HEK293 (cell line): ENCODE measurements around the gene PCSK9.

Experiments
- CTCF ChIA-PET: fragments of 350-600 bp; formaldehyde crosslinking; extraction: SDS; loops from one replicate; lab custom pipeline; 2021; ENCODE audit warnings: antibody characterized with exemption; lab: Yijun Ruan, JAX
- POLR2A ChIA-PET: fragments of 300-600 bp; formaldehyde crosslinking; extraction: SDS; loops from one replicate; lab custom pipeline; 2020; ENCODE audit warnings: antibody characterized with exemption, inconsistent platforms; lab: Yijun Ruan, JAX
- H3K27ac ChIP-seq: fragments of 200-500 bp; sonication (Bioruptor generic); 2 replicates; pipeline ENCODE4 v1.5.1; 2014; ENCODE audit warnings: low read depth, low read length, control low read depth, inconsistent platforms; ENCODE audit errors: extremely low read depth
- H3K36me3 ChIP-seq, 2 experiments: fragments of 200-500 bp in 1 of 2; sonication (Bioruptor generic) in 1 of 2; 1 replicate in 1 of 2; 2 replicates in 1 of 2; pipeline ENCODE4 v1.5.1; 2014 to 2017; ENCODE audit warnings: inconsistent platforms in 2 of 2, low read length in 2 of 2; ENCODE audit not compliant: control insufficient read depth in 2 of 2, insufficient read depth in 1 of 2
- H3K4me1 ChIP-seq: fragments of 200-500 bp; sonication (Bioruptor generic); 2 replicates; pipeline ENCODE4 v1.5.1; 2014; ENCODE audit warnings: mild to moderate bottlenecking, low read length, inconsistent platforms; ENCODE audit not compliant: control insufficient read depth, insufficient read depth
- H3K4me3 ChIP-seq: 2 replicates; pipeline ENCODE4 v1.5.1; 2011; ENCODE audit warnings: low read depth, mild to moderate bottlenecking, control low read depth, low read length, moderate library complexity
- H3K9me3 ChIP-seq: fragments of 200-500 bp; sonication (Bioruptor generic); 2 replicates; pipeline ENCODE4 v1.5.1; 2014; ENCODE audit warnings: low read depth, low read length, inconsistent platforms; ENCODE audit not compliant: control insufficient read depth, insufficient read depth
- GLIS2 ChIP-seq: fragments of 450-650 bp; formaldehyde crosslinking; IDR thresholded peaks from 2 replicates; pipeline ENCODE4 v1.5.1; 2016; ENCODE audit warnings: missing biosample characterization, missing genetic modification characterization
- KLF1 ChIP-seq: fragments of 450-650 bp; formaldehyde crosslinking; IDR thresholded peaks from 2 replicates; pipeline ENCODE4 v1.5.1; 2016; ENCODE audit warnings: missing biosample characterization, missing genetic modification characterization
- PRDM2 ChIP-seq: fragments of 450-650 bp; formaldehyde crosslinking; IDR thresholded peaks from 2 replicates; pipeline ENCODE4 v1.5.1; 2016; ENCODE audit warnings: missing biosample characterization, missing genetic modification characterization, borderline replicate concordance
- SP3 ChIP-seq: fragments of 450-650 bp; formaldehyde crosslinking; IDR thresholded peaks from 2 replicates; pipeline ENCODE4 v1.5.1; 2016; ENCODE audit warnings: missing biosample characterization, missing genetic modification characterization
- WT1 ChIP-seq: fragments of 450-650 bp; formaldehyde crosslinking; IDR thresholded peaks from 2 replicates; pipeline ENCODE4 v1.5.1; 2016; ENCODE audit warnings: missing biosample characterization, missing genetic modification characterization
- ZBTB26 ChIP-seq: fragments of 450-650 bp; formaldehyde crosslinking; optimal IDR thresholded peaks from 2 replicates; pipeline ENCODE3; 2016; ENCODE audit warnings: missing biosample characterization, mild to moderate bottlenecking, missing genetic modification characterization
- ZBTB44 ChIP-seq: fragments of 450-650 bp; IDR thresholded peaks from 2 replicates; pipeline ENCODE4 v1.5.1; 2018; ENCODE audit warnings: missing biosample characterization, mild to moderate bottlenecking, missing genetic modification characterization
- ZNF133 ChIP-seq: fragments of 450-650 bp; formaldehyde crosslinking; IDR thresholded peaks from 2 replicates; pipeline ENCODE4 v1.5.1; 2016; ENCODE audit warnings: missing biosample characterization, missing genetic modification characterization
- ZNF555 ChIP-seq: fragments of 450-650 bp; formaldehyde crosslinking; conservative IDR thresholded peaks from 2 replicates; pipeline ENCODE4 v1.5.1; 2017; ENCODE audit warnings: missing biosample characterization, mild to moderate bottlenecking, missing genetic modification characterization, inconsistent platforms
- ZNF561 ChIP-seq: fragments of 450-650 bp; IDR thresholded peaks from 2 replicates; pipeline ENCODE4 v1.5.1; 2018; ENCODE audit warnings: missing biosample characterization, missing genetic modification characterization, borderline replicate concordance
- ZNF645 ChIP-seq: fragments of 450-650 bp; formaldehyde crosslinking; IDR thresholded peaks from 2 replicates; pipeline ENCODE4; 2016; ENCODE audit warnings: missing biosample characterization, missing genetic modification characterization
- ZNF768 ChIP-seq: fragments of 450-650 bp; formaldehyde crosslinking; IDR thresholded peaks from 2 replicates; pipeline ENCODE4 v1.5.1; 2018; ENCODE audit warnings: missing biosample characterization, mild to moderate bottlenecking, missing genetic modification characterization

The PCSK9 gene

GRCh38 chr1:55039342-55040082 is at the start of gene PCSK9:
PCSK9 (plus strand) TSS chr1:55039548; CDS start chr1:55039838, 290 bp downstream.
- H3K9me3 ChIP-seq = no peaks in the 10 kb centered on the region
- ChIA-PET CTCF (no interaction called here), POLR2A (interaction anchor here (0.5 kb wide), 1 partner anchor 43 kb away, joined by 4 read pairs; no protein-coding TSS in a partner anchor)
- no peak for TF ChIP-seq ZNF133
- TF ChIP-seq KLF1 = peak; percentile 55
- H3K36me3 ChIP-seq = no peaks in the 10 kb centered on the region
- H3K4me1 ChIP-seq = no peaks in the 10 kb centered on the region
- H3K4me3 ChIP-seq = peak within 1 kb of the TSS; percentile 16
- no peak within 1 kb of the TSS for H3K27ac ChIP-seq

- no peaks in the 10 kb centered on the region for H3K9me3 ChIP-seq
- ChIA-PET POLR2A (no interaction called here), CTCF (interaction anchor here (3.0 to 5.7 kb wide), 2 partner anchors 40 to 44 kb away, joined by 21 to 22 read pairs; no protein-coding TSS in a partner anchor)
- H3K4me1 ChIP-seq = no peaks in the 10 kb centered on the region
- TF ChIP-seq ZNF768 (tag by site-specific recombination) = peak; percentile 51; the same call in 1 of the 2 replicates
- no peak for TF ChIP-seq ZBTB26 (tag by site-specific recombination)
- H3K4me3 ChIP-seq = no peak overlapping the region
- H3K36me3 ChIP-seq = no peaks in the 10 kb centered on the region
- no peak overlapping the region for H3K27ac ChIP-seq
Observed at GRCh38 chr1:54989968-54990810, 49.2 kb upstream of the PCSK9 start.

- CTCF ChIA-PET = interaction anchor here (3.0 to 5.7 kb wide), 2 partner anchors 41 to 45 kb away, joined by 21 to 22 read pairs; no protein-coding TSS in a partner anchor
- H3K4me1 ChIP-seq = no peaks in the 10 kb centered on the region
- POLR2A ChIA-PET = no interaction called here
Observed at GRCh38 chr1:54990916-54991315, 48.4 kb upstream of the PCSK9 start.

GRCh38 chr1:54991939-54992338 is 47.4 kb upstream of the PCSK9 start:
- Histone ChIP-seq H3K9me3 (no peaks in the 10 kb centered on the region), H3K36me3 (no peaks in the 10 kb centered on the region), H3K4me3 (no peak overlapping the region), H3K27ac (no peak overlapping the region), H3K4me1 (no peaks in the 10 kb centered on the region)
- TF ChIP-seq ZNF645 (tag by site-specific recombination) = no peak
- TF ChIP-seq GLIS2 (tag by site-specific recombination) = no peak
- TF ChIP-seq PRDM2 (tag by site-specific recombination) = no peak
- TF ChIP-seq ZNF555 (tag by site-specific recombination) = no peak
- TF ChIP-seq WT1 = no peak
- POLR2A ChIA-PET = no interaction called here
- CTCF ChIA-PET = interaction anchor here (0.6 to 3.0 kb wide), 5 partner anchors 8 to 51 kb away, joined by 3 to 21 read pairs (median 7); no protein-coding TSS in a partner anchor

More at GRCh38 chr1:54990916-54991315, 48.4 kb upstream of the PCSK9 start:
- H3K4me3 ChIP-seq = no peak overlapping the region
- TF ChIP-seq ZNF561 (no peak), SP3 (tag by site-specific recombination) (no peak), ZBTB44 (tag by site-specific recombination) (no peak)
- H3K27ac ChIP-seq = no peak overlapping the region
- H3K36me3 ChIP-seq = no peaks in the 10 kb centered on the region
- H3K9me3 ChIP-seq = no peaks in the 10 kb centered on the region
